Panc1 (cell line): Measurements from ENCODE around the gene MAPK7.

ENCODE experiments used
- CTCF ChIP-seq: fragments of 450-650 bp; IDR thresholded peaks from 2 replicates; pipeline ENCODE4 v1.5.1; 2017; ENCODE audit warnings: mild to moderate bottlenecking
- TF ChIP-seq, protein P1 (sequence below), 2 experiments: IDR thresholded peaks; 2 replicates each; pipeline ENCODE4 v1.6.1; 2011 to 2012; ENCODE audit warnings: low read depth in 2 of 2, control low read depth in 1 of 2, low read length in 1 of 2, mild to moderate bottlenecking in 1 of 2, moderate library complexity in 1 of 2; ENCODE audit not compliant: insufficient read depth in 1 of 2

- no peak for TF ChIP-seq CTCF
- TF ChIP-seq, protein P1, sequence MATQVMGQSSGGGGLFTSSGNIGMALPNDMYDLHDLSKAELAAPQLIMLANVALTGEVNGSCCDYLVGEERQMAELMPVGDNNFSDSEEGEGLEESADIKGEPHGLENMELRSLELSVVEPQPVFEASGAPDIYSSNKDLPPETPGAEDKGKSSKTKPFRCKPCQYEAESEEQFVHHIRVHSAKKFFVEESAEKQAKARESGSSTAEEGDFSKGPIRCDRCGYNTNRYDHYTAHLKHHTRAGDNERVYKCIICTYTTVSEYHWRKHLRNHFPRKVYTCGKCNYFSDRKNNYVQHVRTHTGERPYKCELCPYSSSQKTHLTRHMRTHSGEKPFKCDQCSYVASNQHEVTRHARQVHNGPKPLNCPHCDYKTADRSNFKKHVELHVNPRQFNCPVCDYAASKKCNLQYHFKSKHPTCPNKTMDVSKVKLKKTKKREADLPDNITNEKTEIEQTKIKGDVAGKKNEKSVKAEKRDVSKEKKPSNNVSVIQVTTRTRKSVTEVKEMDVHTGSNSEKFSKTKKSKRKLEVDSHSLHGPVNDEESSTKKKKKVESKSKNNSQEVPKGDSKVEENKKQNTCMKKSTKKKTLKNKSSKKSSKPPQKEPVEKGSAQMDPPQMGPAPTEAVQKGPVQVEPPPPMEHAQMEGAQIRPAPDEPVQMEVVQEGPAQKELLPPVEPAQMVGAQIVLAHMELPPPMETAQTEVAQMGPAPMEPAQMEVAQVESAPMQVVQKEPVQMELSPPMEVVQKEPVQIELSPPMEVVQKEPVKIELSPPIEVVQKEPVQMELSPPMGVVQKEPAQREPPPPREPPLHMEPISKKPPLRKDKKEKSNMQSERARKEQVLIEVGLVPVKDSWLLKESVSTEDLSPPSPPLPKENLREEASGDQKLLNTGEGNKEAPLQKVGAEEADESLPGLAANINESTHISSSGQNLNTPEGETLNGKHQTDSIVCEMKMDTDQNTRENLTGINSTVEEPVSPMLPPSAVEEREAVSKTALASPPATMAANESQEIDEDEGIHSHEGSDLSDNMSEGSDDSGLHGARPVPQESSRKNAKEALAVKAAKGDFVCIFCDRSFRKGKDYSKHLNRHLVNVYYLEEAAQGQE (IDR thresholded peaks at IDR 0.05; ENCODE audit: insufficient read depth in 1 of 2, low read depth in 2 of 2, low read length in 1 of 2): no peak
These were observed 10.8 kb downstream of the MAPK7 start for GRCh38 chr17:19388791-19389785.
